Mesendoderm (in vitro differentiated cells): ENCODE measurements around the gene WSB1.

Source experiments
- DNase-seq: peaks from one replicate; pipeline ENCODE4 v3.0.0; 2013
- H2AK5ac ChIP-seq: 2 replicates; pipeline ENCODE4 v1.6.1; 2013; ENCODE audit warnings: low read length, inconsistent platforms
- H2BK120ac ChIP-seq: 2 replicates; pipeline ENCODE4 v1.6.1; 2013; ENCODE audit warnings: low read depth, mild to moderate bottlenecking, low read length, moderate library complexity, mixed read lengths
- H2BK15ac ChIP-seq: replicated peaks from 2 replicates; pipeline ENCODE4 v1.6.1; 2013; ENCODE audit warnings: low read depth, mild to moderate bottlenecking, moderate library complexity
- H2BK5ac ChIP-seq: 2 replicates; pipeline ENCODE4 v1.6.1; 2013; ENCODE audit warnings: low read length, inconsistent platforms
- H3K18ac ChIP-seq: 2 replicates; pipeline ENCODE4 v1.6.1; 2013; ENCODE audit warnings: mild to moderate bottlenecking, low read length, mixed read lengths
- H3K23ac ChIP-seq: one replicate; pipeline ENCODE4 v1.6.1; 2013; ENCODE audit warnings: low read length
- H3K27ac ChIP-seq: 2 replicates; pipeline ENCODE4 v1.5.1; 2013; ENCODE audit warnings: low read depth, mild to moderate bottlenecking, inconsistent platforms, low read length, moderate library complexity
- H3K27me3 ChIP-seq: 2 replicates; pipeline ENCODE4 v1.6.1; 2013; ENCODE audit warnings: low read length, control low read depth, mild to moderate bottlenecking, inconsistent platforms; ENCODE audit not compliant: insufficient read depth, poor library complexity
- H3K36me3 ChIP-seq: 2 replicates; pipeline ENCODE4 v1.6.1; 2013; ENCODE audit warnings: low read length, inconsistent platforms; ENCODE audit not compliant: control insufficient read depth, insufficient read depth
- H3K4ac ChIP-seq: one replicate; pipeline ENCODE4 v1.6.1; 2013; ENCODE audit warnings: low read depth, mild to moderate bottlenecking, low read length, moderate library complexity
- H3K4me1 ChIP-seq: 2 replicates; pipeline ENCODE4 v1.6.1; 2013; ENCODE audit warnings: low read depth, low read length, inconsistent platforms; ENCODE audit not compliant: control insufficient read depth
- H3K4me2 ChIP-seq: 2 replicates; pipeline ENCODE4 v1.6.1; 2013; ENCODE audit warnings: low read length
- H3K4me3 ChIP-seq: 2 replicates; pipeline ENCODE4 v1.5.1; 2013; ENCODE audit warnings: mild to moderate bottlenecking, low read length
- H3K56ac ChIP-seq: one replicate; pipeline ENCODE4 v1.6.1; 2013; ENCODE audit warnings: low read length
- H3K79me1 ChIP-seq: 2 replicates; pipeline ENCODE4 v1.6.1; 2013; ENCODE audit warnings: low read length, inconsistent platforms
- H3K79me2 ChIP-seq: 2 replicates; pipeline ENCODE4 v1.6.1; 2013; ENCODE audit warnings: mild to moderate bottlenecking, low read length; ENCODE audit not compliant: control insufficient read depth, insufficient read depth
- H3K9ac ChIP-seq: 2 replicates; pipeline ENCODE4 v1.6.1; 2013; ENCODE audit warnings: low read length, inconsistent platforms
- H4K5ac ChIP-seq: one replicate; pipeline ENCODE4 v1.6.1; 2013; ENCODE audit warnings: low read length
- H4K8ac ChIP-seq: one replicate; pipeline ENCODE4 v1.6.1; 2013; ENCODE audit warnings: low read depth, mild to moderate bottlenecking, control low read depth, low read length, moderate library complexity
- WGBS: extraction: QIAGEN DNeasy Blood & Tissue Kit; methylation state at CpG from one replicate; pipeline ENCODE4 v1.1.7; 2013; ENCODE audit warnings: low lambda C conversion rate, missing lambda C conversion rate; ENCODE audit not compliant: insufficient coverage; ENCODE audit errors: extremely low coverage; 5-methylcytosine and 5-hydroxymethylcytosine counted together
- small RNA-seq: library from polyadenylated mRNA; stranded (forward); fragments of <200 nt; extraction: miRNeasy Mini kit (QIAGEN cat#:217004); gene quantifications from one replicate; pipeline ENCODE3, GENCODE V24; 2013; ENCODE audit not compliant: insufficient read depth

WSB1 gene

DNA sequence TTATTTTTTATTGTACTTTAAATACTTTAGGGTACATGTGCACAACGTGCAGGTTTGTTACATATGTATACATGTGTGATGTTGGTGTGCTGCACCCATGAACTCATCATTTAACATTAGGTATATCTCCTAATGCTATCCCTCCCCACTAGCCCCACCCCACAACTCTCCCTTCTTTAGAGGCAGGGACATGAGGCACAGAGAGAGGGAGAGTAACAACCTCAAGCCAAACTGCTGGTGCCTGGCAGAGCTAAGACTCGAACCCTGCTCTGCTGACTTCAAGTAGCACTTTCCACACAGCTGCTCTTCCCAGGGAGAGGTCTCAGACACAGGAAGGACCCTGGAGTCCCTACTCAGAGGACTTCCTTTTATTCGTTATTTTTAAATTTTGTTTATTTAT lies 69.4 kb downstream of the WSB1 start:
- Histone ChIP-seq H3K4ac (no peak overlapping the region), H2BK15ac (no peak overlapping the region), H4K8ac (no peak overlapping the region), H2BK5ac (no peak overlapping the region), H3K79me1 (no peaks in the 10 kb centered on the region), H3K9ac (no peak overlapping the region), H3K27me3 (no peaks in the 10 kb centered on the region), H3K4me1 (peaks cover 3% of the 10 kb centered on the region), H4K5ac (no peak overlapping the region), H2AK5ac (no peak overlapping the region), H2BK120ac (no peak overlapping the region), H3K27ac (no peak overlapping the region), H3K4me3 (no peak overlapping the region), H3K4me2 (no peak overlapping the region), H3K56ac (no peak overlapping the region), H3K36me3 (no peaks in the 10 kb centered on the region), H3K23ac (no peak overlapping the region), H3K18ac (no peak overlapping the region), H3K79me2 (no peaks in the 10 kb centered on the region)
- no peak for DNase-seq
- WGBS = no CpG with 5 or more reads among the region's 3 CpGs

Small RNA genes within 50 kb of the gene (small RNA-seq; reads per million reads assigned to genes)
- 0.54 reads per million for gene MIR4522
